Stimulated activated CD4-positive, alpha-beta T cell treated with anti-CD3 and anti-CD28 coated beads, Interleukin-1b, Interleukin-23, amount 100 ng/mL, for 48 hours (primary cell): Measurements from ENCODE around the gene RALGAPA2.
A peak's percentile ranks its signal among the peaks of the same experiment; 100 is the strongest.

Source experiments
- DNase-seq: peaks from one replicate; pipeline ENCODE4 v3.0.0-alpha.2; 2020

Gene RALGAPA2

GRCh38 chr20:20454850-20455627 is 257.4 kb downstream of the RALGAPA2 start:
- DNase-seq, result no peak

- no peak for DNase-seq
These were observed 258.1 kb downstream of the RALGAPA2 start for GRCh38 chr20:20454367-20454766.

- peak; percentile 78 for DNase-seq
These were observed 260.2 kb downstream of the RALGAPA2 start for GRCh38 chr20:20452254-20452676.

GRCh38 chr20:20450521-20450920 is 261.9 kb downstream of the RALGAPA2 start:
- DNase-seq, result no peak

- DNase-seq, result no peak
These were observed 263.6 kb downstream of the RALGAPA2 start for GRCh38 chr20:20448881-20449280.

GRCh38 chr20:20447196-20447595 is 265.2 kb downstream of the RALGAPA2 start:
- no peak for DNase-seq

GRCh38 chr20:20446425-20447015 is 265.9 kb downstream of the RALGAPA2 start:
- DNase-seq, result no peak

GRCh38 chr20:20446001-20446400 is 266.4 kb downstream of the RALGAPA2 start:
- DNase-seq, result no peak

- DNase-seq, result no peak
These were observed 268.9 kb downstream of the RALGAPA2 start for GRCh38 chr20:20443504-20443903.

GRCh38 chr20:20442466-20442865 is 270.0 kb downstream of the RALGAPA2 start:
- no peak for DNase-seq

- no peak for DNase-seq
These were observed 271.4 kb downstream of the RALGAPA2 start for GRCh38 chr20:20440886-20441658.

- no peak for DNase-seq
These were observed 272.0 kb downstream of the RALGAPA2 start for GRCh38 chr20:20440481-20440880.

GRCh38 chr20:20439602-20440190 is 272.7 kb downstream of the RALGAPA2 start:
- DNase-seq, result no peak

GRCh38 chr20:20437314-20437713 is 275.1 kb downstream of the RALGAPA2 start:
- no peak for DNase-seq

GRCh38 chr20:20436689-20437088 is 275.8 kb downstream of the RALGAPA2 start:
- DNase-seq, result no peak

- no peak for DNase-seq
These were observed 277.0 kb downstream of the RALGAPA2 start for GRCh38 chr20:20435453-20435852.

GRCh38 chr20:20432618-20433286 is 279.7 kb downstream of the RALGAPA2 start:
- no peak for DNase-seq

- no peak for DNase-seq
These were observed 282.4 kb downstream of the RALGAPA2 start for GRCh38 chr20:20430066-20430465.

- DNase-seq, result no peak
These were observed 284.4 kb downstream of the RALGAPA2 start for GRCh38 chr20:20428067-20428466.

GRCh38 chr20:20427227-20427864 is 285.1 kb downstream of the RALGAPA2 start:
- DNase-seq, result no peak

GRCh38 chr20:20426655-20426907 is 285.9 kb downstream of the RALGAPA2 start:
- no peak for DNase-seq

- no peak for DNase-seq
These were observed 286.4 kb downstream of the RALGAPA2 start for GRCh38 chr20:20425823-20426654.
